IPS-15b (cell line): ENCODE measurements around the gene CCDC141.
"Not testable (repeated sequence)": the region's sequence is repeated elsewhere in the genome, so short reads cannot be mapped to it uniquely, and the experiment has no call there.

Experiments used
- H3K27me3 ChIP-seq: one replicate; pipeline ENCODE4 v1.6.1; 2013; ENCODE audit warnings: low read length; ENCODE audit not compliant: control insufficient read depth, insufficient read depth
- H3K36me3 ChIP-seq: one replicate; pipeline ENCODE4 v1.6.1; 2013; ENCODE audit warnings: low read length; ENCODE audit not compliant: control insufficient read depth, insufficient read depth
- H3K4me1 ChIP-seq: one replicate; pipeline ENCODE4 v1.6.1; 2013; ENCODE audit warnings: mild to moderate bottlenecking, low read length; ENCODE audit not compliant: control insufficient read depth, insufficient read depth
- H3K4me3 ChIP-seq: one replicate; pipeline ENCODE4 v1.5.1; 2013; ENCODE audit warnings: low read depth, low read length
- H3K9ac ChIP-seq: one replicate; pipeline ENCODE4 v1.6.1; 2013; ENCODE audit warnings: low read depth, mild to moderate bottlenecking, low read length
- H3K9me3 ChIP-seq: one replicate; pipeline ENCODE4 v1.6.1; 2013; ENCODE audit warnings: mild to moderate bottlenecking, low read length; ENCODE audit not compliant: control insufficient read depth, insufficient read depth

CCDC141 gene

DNA sequence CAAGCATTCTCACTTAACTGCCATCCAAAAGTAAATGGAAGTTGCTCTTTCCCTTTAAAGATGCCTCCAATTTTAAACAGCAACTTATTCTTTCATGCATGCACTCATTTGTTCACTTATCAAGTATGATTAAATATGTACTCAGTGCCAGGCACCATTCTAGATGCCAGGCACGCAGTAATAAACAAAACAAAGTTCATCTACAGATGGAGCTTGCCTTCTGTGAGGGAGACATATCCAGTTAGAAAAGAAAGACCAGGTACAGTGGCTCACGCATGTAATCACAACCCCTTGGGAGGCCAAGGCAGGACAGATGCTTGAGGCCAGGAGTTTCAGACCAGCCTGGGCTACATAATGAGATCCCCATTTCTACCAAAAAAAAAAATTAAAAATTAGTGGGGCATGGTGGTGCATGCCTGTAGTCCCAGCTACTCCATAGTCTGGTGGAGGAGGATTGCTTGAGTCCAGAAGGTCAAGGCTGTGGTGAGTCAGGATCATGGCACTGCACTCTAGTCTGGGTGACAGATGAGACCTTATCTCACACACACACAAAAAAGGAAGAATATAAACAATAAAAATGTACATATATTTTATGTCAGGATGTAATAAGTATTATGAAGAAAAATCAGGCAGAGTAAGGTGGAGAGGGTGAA, 19.2 kb upstream of the CCDC141 start:
- Histone ChIP-seq H3K9me3 (peaks cover 7% of the 10 kb centered on the region), H3K9ac (no peak overlapping the region), H3K27me3 (no peaks in the 10 kb centered on the region), H3K4me3 (no peak overlapping the region), H3K36me3 (peaks cover 3% of the 10 kb centered on the region), H3K4me1 (no peaks in the 10 kb centered on the region)

DNA sequence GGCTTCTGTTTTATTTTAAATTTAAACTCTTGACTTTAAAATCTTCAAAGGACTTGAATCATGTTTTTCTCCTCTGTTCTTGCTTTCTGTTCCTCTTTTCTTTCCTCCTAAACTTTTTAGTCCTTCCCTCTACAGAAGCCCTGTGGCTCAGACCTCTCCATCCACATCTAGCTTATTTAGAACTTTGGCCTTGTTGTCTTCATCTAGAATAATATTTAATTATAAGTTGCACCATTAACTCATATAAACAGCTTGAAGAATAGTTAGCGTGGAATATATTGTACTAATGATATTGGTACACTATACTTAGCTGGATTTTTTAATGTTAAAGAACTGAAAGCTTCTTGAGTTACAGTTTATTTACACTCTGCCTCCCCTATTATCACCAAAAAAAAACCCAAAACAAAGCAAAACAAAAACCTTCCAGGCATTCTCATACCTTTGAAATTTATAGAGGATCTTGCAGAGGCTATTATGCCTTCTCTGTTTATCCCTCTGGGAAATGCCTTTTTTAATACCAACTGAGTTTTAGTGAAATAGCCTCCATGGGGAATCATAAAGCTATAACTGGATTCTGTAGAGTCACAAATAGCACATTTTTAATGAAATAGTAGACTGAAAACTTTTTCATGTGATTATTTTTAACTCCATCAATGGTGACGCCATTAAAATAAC, 9.2 kb upstream of the CCDC141 start:
- no peaks in the 10 kb centered on the region for H3K36me3 ChIP-seq
- H3K27me3 ChIP-seq: no peaks in the 10 kb centered on the region
- H3K9me3 ChIP-seq: no peaks in the 10 kb centered on the region
- H3K4me1 ChIP-seq: peaks cover 7% of the 10 kb centered on the region
- no peak overlapping the region for H3K9ac ChIP-seq
- H3K4me3 ChIP-seq: no peak overlapping the region

DNA sequence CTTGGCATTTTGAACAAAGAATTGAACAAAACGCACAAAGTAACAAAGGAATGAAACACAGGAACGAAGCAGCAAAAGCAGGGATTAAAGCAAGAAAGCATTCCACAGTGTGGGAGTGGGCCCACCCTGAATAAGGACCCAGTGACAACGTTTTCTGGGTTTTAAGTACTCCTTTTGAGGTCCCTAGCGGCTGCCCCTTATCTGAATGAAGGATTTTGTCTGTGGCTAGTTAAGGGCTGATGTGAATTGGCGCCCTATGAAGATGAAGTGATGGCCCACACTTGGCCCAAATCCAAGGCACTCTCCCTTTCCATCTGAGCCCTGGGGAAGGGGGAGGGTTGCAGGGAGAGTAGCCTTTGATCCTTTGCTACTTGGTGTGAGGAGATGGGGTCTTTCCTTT, 7.8 kb upstream of the CCDC141 start:
- Histone ChIP-seq H3K36me3 (no peaks in the 10 kb centered on the region), H3K4me3 (no peak overlapping the region), H3K4me1 (peaks cover 7% of the 10 kb centered on the region), H3K27me3 (no peaks in the 10 kb centered on the region), H3K9ac (no peak overlapping the region), H3K9me3 (no peaks in the 10 kb centered on the region)

DNA sequence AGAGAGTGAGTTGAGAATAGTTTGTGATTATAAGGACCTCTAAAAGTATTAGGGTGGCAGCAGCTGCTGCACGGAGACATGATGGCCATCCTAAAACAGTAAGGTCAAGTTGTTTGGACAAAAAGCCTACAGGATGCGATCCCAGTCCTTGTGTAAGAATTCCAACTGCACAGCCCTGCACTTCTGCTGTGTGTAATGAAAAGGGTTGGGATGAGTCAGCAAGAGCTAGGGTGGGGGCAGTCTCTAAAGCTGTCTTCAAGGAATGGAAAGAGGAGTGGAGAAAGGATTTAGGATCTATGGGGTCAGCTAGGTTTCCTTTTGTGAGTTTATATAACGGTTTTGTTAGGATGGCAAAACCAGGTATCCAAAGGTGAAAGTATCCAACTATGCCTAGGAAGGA, 3.6 kb upstream of the CCDC141 start:
- H3K36me3 ChIP-seq, H3K27me3 ChIP-seq, H3K4me3 ChIP-seq, H3K9me3 ChIP-seq, H3K9ac ChIP-seq: not testable (repeated sequence)
- peaks cover 18% of the 10 kb centered on the region for H3K4me1 ChIP-seq

DNA sequence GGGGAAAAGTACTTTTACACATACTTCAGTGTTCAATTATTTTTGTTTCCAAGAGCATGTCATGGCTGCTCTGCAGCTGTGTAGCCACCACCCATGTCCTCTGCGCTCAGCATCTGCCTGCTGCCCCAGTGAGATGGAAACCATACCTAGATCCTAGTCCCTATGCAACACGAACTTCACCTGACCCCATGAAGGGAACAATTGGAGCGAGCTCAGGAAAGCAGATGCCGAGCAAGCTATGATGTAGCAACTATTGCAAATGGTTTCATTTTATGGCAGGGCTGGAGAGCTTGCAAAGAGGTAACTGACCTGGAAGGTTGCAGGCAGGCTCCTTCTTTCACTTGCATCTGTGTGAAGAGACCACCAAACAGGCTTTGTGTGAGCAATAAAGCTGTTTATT, 1.3 kb upstream of the CCDC141 start:
- no peaks in the 10 kb centered on the region for H3K36me3 ChIP-seq
- H3K9me3 ChIP-seq: no peaks in the 10 kb centered on the region
- H3K4me1 ChIP-seq: peaks cover 21% of the 10 kb centered on the region
- peak overlapping the region; percentile 23 for H3K4me3 ChIP-seq
- no peak overlapping the region for H3K9ac ChIP-seq
- H3K27me3 ChIP-seq: no peaks in the 10 kb centered on the region

DNA sequence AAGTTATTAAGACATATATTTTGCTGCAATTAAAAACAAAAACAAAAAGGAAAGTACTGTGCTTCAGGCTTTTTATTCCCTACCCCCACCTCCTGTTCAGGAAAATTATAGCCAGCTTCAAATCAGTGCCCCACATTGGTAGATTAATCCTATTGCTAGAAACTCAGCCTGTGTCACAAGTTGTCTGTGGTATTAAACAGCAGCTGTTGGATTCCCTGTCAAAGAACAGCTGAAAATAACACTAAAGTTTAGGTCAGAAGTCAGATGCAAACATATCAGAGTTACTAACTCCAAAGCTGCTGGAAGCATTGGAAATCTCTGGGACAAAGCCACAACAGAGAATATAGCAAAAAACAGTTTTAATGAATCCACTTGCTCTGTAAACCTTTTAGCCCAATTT, 818 bp upstream of the CCDC141 start:
- Histone ChIP-seq H3K4me3 (peak overlapping the region; percentile 23), H3K36me3 (peaks cover under 1% of the 10 kb centered on the region), H3K9me3 (no peaks in the 10 kb centered on the region), H3K9ac (no peak overlapping the region), H3K4me1 (peaks cover 21% of the 10 kb centered on the region), H3K27me3 (no peaks in the 10 kb centered on the region)

DNA sequence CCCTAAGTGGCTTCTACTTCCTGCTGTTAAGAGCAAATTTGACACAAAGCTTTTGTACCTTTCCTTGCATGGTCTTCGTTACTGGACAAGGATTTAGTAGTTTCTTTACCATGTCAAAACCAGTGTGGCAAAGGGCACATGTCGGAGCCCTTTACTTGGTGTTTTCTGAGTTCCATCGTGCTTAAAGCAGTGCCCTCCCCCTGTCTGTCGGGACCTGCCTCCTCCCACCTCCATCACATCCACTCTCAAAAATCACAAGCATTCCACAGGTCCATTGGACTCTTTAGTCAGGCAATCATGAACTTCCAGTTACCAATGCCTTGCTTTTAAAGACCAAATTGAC, 763 bp downstream of the CCDC141 start:
- no peaks in the 10 kb centered on the region for H3K27me3 ChIP-seq
- H3K36me3 ChIP-seq: peaks cover 6% of the 10 kb centered on the region
- H3K4me3 ChIP-seq: no peak overlapping the region
- peaks cover 21% of the 10 kb centered on the region for H3K4me1 ChIP-seq
- no peaks in the 10 kb centered on the region for H3K9me3 ChIP-seq
- no peak overlapping the region for H3K9ac ChIP-seq

DNA sequence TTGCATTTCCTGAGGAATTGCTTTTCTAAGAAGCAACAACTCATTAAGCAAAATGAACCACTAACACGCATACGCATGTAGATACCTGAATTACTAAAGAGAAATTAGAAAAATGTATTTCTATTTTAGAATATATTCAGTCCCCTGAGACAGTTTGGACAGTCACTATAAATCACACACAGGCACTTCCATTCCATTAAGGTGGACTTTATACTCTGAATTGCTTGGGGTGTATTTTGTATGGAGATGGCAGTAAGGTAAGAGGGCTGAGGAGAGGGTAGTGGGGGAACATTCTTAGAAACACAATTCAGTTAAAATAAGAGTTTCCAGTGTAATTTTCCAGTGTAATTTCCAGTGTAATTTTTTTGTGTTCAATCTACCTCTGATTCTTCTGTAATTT, 1.8 kb downstream of the CCDC141 start:
- Histone ChIP-seq H3K4me1 (peaks cover 21% of the 10 kb centered on the region), H3K9ac (no peak overlapping the region), H3K27me3 (no peaks in the 10 kb centered on the region), H3K36me3 (peaks cover 6% of the 10 kb centered on the region), H3K4me3 (no peak overlapping the region), H3K9me3 (no peaks in the 10 kb centered on the region)

DNA sequence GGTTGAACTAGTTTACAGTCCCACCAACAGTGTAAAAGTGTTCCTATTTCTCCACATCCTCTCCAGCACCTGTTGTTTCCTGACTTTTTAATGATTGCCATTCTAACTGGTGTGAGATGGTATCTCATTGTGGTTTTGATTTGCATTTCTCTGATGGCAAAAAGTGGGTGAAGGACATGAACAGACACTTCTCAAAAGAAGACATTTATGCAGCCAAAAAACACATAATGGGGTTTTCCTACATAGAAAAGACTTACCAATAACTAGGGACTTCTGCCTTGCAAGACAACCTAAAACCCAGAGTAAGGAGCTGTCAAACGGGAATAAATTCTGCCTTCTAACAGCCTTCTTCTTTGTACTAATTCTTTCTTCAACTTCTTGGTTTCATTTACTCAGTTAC, 4.3 kb downstream of the CCDC141 start:
- H3K36me3 ChIP-seq, H3K9ac ChIP-seq, H3K4me3 ChIP-seq, H3K9me3 ChIP-seq, H3K27me3 ChIP-seq: not testable (repeated sequence)
- H3K4me1 ChIP-seq: peaks cover 15% of the 10 kb centered on the region

DNA sequence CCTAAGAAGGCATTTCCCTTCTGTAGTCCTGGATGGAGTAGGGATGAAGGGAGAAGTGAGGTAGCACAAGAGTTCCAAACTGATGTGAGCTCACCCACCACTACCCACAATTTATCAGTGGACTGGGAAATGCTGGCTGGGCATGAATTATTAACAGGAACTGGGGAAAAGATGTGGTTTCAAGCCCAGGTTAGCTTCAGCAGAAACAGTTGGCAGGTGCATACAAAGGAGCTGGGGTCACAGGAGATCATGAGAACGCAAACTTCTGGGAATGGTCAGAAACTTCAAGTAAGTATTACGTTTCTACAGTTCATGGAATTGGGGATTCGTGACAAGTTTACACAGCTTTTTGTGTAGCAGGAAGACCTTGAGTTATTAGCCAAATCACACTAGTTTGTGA, 5.4 kb downstream of the CCDC141 start:
- H3K27me3 ChIP-seq: no peaks in the 10 kb centered on the region
- H3K4me1 ChIP-seq: peaks cover 15% of the 10 kb centered on the region
- peaks cover 6% of the 10 kb centered on the region for H3K36me3 ChIP-seq
- no peak overlapping the region for H3K9ac ChIP-seq
- H3K4me3 ChIP-seq: no peak overlapping the region
- no peaks in the 10 kb centered on the region for H3K9me3 ChIP-seq

DNA sequence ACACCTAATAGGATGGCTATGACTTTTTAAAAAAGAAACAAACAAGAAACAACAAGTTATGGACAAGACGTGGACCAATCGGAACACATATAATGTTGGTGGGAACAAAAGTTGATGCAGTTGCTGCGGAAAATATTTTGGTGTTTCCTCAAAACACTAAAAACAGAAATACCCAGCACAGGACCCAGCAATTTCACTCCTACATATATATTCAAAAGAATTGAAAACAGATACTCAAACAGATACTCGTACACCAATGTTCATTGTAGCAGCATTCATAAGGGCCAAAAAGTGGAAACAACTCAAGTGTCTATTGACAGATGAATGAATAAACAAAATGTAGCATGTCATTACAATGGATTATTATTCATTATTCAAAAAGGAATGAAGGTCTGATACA, 12.1 kb downstream of the CCDC141 start:
- Histone ChIP-seq H3K9ac (no peak overlapping the region), H3K27me3 (no peaks in the 10 kb centered on the region), H3K36me3 (no peaks in the 10 kb centered on the region), H3K4me3 (no peak overlapping the region), H3K4me1 (peaks cover 2% of the 10 kb centered on the region), H3K9me3 (no peaks in the 10 kb centered on the region)

DNA sequence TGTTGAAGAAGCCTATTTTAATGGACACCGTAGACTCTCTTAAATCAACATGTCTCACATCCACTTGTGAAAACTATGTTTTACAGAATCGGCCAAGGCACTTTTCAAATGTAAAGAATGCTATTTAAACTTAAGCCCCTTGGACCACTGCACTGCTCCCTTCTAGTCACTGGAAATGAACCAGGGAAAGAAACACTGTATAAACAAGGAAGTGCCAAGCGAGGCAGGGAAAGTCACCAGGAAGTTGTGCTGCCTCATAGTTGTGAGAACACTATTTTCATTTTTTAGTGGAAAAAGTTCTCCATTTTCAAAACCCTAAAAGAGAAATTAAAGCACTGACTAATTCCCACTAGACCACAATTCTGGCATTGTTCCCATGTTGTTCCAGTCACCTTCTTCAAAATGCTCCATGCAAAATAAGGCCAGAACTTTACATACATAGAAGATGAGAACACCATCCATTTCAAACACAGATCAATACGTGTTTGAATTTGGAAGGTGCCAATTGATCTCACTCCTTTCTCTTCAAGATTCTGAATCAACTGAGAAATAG, 13.5 kb downstream of the CCDC141 start:
- Histone ChIP-seq H3K36me3 (no peaks in the 10 kb centered on the region), H3K27me3 (no peaks in the 10 kb centered on the region), H3K9ac (no peak overlapping the region), H3K4me3 (no peak overlapping the region), H3K9me3 (no peaks in the 10 kb centered on the region), H3K4me1 (peaks cover 13% of the 10 kb centered on the region)
